Astrocyte of the spinal cord (primary cell): ENCODE results near the gene LTV1.

ENCODE experiments used
- DNase-seq: peaks from one replicate; pipeline ENCODE4 v3.0.0; 2011; ENCODE audit warnings: low read depth, low spot score
- H3K4me3 ChIP-seq: 2 replicates; pipeline ENCODE4 v1.5.1; 2011; ENCODE audit warnings: low read depth, mild to moderate bottlenecking, low read length, moderate library complexity
- in situ Hi-C: cut with HindIII; loops from 2 replicates; pipeline ENCODE4 v1.10.0; 2017; ENCODE audit warnings: low sequenced_read_pairs
- TF ChIP-seq, protein P1 (sequence below): IDR thresholded peaks from 2 replicates; pipeline ENCODE4 v1.5.1; 2012; ENCODE audit warnings: low read depth, mild to moderate bottlenecking, low read length, inconsistent platforms

LTV1 gene

GRCh38 chr6:143894655-143895054 is 51.5 kb downstream of the LTV1 start:
- TF ChIP-seq, protein P1, sequence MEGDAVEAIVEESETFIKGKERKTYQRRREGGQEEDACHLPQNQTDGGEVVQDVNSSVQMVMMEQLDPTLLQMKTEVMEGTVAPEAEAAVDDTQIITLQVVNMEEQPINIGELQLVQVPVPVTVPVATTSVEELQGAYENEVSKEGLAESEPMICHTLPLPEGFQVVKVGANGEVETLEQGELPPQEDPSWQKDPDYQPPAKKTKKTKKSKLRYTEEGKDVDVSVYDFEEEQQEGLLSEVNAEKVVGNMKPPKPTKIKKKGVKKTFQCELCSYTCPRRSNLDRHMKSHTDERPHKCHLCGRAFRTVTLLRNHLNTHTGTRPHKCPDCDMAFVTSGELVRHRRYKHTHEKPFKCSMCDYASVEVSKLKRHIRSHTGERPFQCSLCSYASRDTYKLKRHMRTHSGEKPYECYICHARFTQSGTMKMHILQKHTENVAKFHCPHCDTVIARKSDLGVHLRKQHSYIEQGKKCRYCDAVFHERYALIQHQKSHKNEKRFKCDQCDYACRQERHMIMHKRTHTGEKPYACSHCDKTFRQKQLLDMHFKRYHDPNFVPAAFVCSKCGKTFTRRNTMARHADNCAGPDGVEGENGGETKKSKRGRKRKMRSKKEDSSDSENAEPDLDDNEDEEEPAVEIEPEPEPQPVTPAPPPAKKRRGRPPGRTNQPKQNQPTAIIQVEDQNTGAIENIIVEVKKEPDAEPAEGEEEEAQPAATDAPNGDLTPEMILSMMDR, result no peak
- in situ Hi-C loops, result no loop called here
- no peak for DNase-seq
- no peak overlapping the region for H3K4me3 ChIP-seq

DNA sequence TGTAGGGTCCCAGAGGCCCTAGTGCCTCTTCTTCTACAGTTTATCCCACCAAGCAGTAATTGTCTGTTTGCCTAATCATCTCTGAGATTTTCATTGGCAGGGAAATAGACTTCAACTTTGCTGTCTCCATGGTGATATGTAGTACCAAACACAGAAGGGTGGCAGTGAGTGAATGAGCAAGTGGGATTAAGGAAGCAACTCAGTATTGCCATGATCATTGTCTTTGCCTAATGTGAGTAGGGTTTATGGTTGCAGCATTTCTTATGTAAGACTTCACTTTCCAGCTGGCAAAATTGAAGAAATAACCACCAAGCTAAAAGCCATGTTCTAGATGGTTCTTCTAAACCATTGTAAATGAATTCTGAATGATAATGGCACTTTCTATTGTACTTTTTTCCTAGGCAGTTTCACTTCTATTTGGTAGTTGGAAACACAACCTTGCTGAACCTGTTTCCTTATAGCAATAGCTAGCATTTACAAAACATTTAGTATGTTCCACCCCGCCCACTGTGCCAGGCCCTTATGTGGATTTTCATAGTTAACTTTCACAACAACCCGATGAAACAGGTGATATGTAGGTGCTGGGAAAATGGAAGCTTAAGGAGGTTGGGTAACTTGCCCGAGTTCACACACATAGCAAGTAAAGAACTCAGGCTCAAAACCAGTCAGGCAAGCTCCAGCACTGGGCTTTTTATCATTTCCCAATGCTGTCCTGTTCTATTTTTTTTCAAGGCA is 53.2 kb downstream of the LTV1 start:
- H3K4me3 ChIP-seq, result no peak overlapping the region
- TF ChIP-seq, protein P1, result no peak
- DNase-seq, result no peak
- in situ Hi-C loops, result no loop called here

DNA sequence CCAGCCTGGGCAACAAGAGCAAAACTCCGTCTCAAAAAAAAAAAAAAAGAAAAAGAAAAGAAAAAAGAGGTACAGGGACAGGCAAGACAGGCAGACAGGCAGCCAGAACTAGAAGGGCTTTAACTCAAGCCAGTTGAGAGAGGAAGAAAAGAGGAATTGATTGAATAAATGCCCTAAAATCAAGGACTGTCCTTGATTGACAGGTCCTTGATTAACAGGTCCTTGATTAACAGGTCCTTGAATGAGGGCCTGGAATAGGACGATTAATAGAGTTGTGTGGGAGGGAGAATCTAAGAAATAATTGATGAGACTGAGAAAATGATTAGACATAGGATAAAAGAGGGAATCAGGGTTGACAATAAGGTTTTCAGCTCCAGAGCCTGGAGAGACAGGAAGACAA is 57.2 kb downstream of the LTV1 start:
- in situ Hi-C loops, result no loop called here
- no peak for DNase-seq
- no peak overlapping the region for H3K4me3 ChIP-seq
- TF ChIP-seq, protein P1, result no peak

GRCh38 chr6:143901885-143902750 is 59.0 kb downstream of the LTV1 start:
- TF ChIP-seq, protein P1, result no peak
- in situ Hi-C loops, result no loop called here
- no peak overlapping the region for H3K4me3 ChIP-seq
- DNase-seq, result peak; percentile 6

GRCh38 chr6:143902827-143903226 is 59.7 kb downstream of the LTV1 start:
- no peak for DNase-seq
- no peak overlapping the region for H3K4me3 ChIP-seq
- TF ChIP-seq, protein P1, result no peak
- in situ Hi-C loops, result no loop called here

DNA sequence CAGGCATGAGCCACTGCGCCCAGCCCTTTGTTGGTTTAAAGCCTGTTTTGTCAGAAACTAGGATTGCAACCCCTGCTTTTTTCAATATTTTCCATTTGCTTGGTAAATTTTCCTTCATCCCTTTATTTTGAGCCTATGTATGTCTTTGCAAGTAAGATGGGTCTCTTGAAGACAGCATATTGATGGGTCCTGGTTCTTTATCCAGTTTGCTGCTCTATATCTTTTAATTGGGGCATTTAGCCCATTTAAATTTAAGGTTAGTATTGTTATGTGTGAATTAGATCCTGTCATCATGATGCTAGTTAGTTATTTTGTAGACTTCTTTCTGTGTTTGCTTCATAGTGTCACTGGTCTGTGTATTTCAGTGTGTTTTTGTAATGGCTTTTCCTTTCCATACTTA is 67.9 kb downstream of the LTV1 start:
- no peak for DNase-seq
- TF ChIP-seq, protein P1, result no peak
- H3K4me3 ChIP-seq, result no peak overlapping the region
- in situ Hi-C loops, result no loop called here
